T-helper 1 cell treated with Interleukin-12 subunit alpha and Interleukin-12 subunit beta and Interleukin-4 antibody, amounts not matched to agents 30 μg/mL and 1 μg/mL, for 36 hours (primary cell): ENCODE measurements around the gene PRELID2.
"Not testable (repeated sequence)": the region's sequence is repeated elsewhere in the genome, so short reads cannot be mapped to it uniquely, and the experiment has no call there.

Experiments
- H3K27ac Mint-ChIP-seq: one replicate; pipeline ENCODE4 v1.8.0; 2021; ENCODE audit warnings: mild to moderate bottlenecking, mixed read lengths
- H3K27me3 Mint-ChIP-seq: one replicate; pipeline ENCODE4 v1.8.0; 2021; ENCODE audit warnings: low read depth, mixed read lengths
- H3K36me3 Mint-ChIP-seq: one replicate; pipeline ENCODE4 v1.8.0; 2021; ENCODE audit warnings: low read depth, mixed read lengths
- H3K4me1 Mint-ChIP-seq: one replicate; pipeline ENCODE4 v1.8.0; 2021; ENCODE audit warnings: low read depth, mixed read lengths
- H3K4me3 Mint-ChIP-seq: one replicate; pipeline ENCODE4 v1.8.0; 2021; ENCODE audit warnings: mild to moderate bottlenecking, moderate library complexity, mixed read lengths
- H3K9me3 Mint-ChIP-seq: one replicate; pipeline ENCODE4 v1.8.0; 2021; ENCODE audit warnings: mixed read lengths

Gene PRELID2

DNA sequence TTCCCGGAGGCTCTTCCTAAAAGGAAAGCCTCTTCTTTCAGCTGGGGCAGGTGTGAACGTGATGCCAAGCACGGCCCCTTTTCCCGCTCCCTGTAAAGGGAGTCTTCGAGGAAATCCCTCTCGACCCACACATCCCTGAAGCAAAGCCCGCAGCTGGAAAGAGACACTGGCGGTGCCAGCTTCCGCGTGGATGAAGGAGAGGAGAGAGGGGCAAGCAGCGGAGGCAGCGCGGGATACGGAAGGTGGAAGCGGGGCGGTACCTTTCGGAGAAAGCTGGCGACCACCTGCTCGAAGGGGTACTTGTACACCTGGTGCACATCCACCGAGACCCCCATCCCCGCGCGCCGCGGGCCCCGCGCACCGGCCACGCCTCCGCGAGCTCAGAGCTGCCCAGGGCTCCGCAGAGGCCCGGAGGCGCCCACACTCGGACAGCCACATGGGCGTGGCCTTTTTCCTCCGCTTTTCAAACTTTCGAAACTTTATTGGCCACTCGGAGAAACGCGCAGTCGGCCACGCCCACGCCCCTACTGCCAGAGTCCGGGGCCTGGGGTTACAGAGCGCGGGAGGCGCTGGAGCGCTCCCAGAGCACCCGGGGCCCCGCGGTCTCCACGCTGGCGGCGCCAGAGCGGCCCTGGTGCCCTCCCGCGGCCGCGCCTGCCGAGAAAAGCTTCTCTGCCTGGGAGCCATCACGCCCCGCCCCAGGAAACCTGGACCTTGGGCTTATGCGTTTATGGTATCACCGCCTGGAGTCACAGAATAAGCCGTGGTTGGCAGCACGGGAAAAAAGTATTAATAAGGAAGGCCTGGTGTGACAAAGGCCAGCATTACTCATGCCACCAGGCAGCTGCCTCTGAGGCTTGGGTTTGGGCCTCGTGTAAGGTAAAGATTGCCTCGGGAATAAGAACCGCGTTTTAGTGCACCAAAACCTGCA, at the start of gene PRELID2:
PRELID2 (minus strand) TSS at position 426 of the 931 bp plus-strand sequence; CDS start at position 335, 91 bp downstream.
- Mint-ChIP-seq H3K27me3 (peaks cover 25% of the 10 kb centered on the region), H3K4me1 (peaks cover 18% of the 10 kb centered on the region), H3K9me3 (no peaks in the 10 kb centered on the region), H3K27ac (no peak within 1 kb of the TSS), H3K4me3 (peak within 1 kb of the TSS; percentile 55), H3K36me3 (no peaks in the 10 kb centered on the region)

DNA sequence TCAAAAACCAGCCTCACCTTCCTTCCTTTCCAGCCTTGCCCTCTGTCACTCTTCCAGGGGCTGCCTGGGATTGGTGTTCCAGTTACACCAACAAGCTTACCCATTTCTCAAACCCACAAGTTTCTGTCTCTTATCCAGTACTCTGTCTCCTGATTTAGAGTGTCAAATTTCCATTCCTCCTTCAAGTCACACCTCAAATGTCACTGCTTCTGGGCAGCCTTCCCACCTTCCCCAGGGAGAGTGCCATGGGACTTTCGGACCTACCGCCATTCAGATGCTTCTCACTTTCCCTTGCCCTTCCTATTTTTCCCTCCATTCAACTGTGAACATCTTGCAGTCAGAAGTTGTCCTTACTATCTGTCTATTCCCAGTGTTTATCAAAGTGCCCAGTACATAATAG, 39.6 kb upstream of the PRELID2 start:
- Mint-ChIP-seq H3K27ac (no peak overlapping the region), H3K4me1 (no peaks in the 10 kb centered on the region), H3K9me3 (no peaks in the 10 kb centered on the region), H3K4me3 (no peak overlapping the region), H3K36me3 (no peaks in the 10 kb centered on the region), H3K27me3 (no peaks in the 10 kb centered on the region)

DNA sequence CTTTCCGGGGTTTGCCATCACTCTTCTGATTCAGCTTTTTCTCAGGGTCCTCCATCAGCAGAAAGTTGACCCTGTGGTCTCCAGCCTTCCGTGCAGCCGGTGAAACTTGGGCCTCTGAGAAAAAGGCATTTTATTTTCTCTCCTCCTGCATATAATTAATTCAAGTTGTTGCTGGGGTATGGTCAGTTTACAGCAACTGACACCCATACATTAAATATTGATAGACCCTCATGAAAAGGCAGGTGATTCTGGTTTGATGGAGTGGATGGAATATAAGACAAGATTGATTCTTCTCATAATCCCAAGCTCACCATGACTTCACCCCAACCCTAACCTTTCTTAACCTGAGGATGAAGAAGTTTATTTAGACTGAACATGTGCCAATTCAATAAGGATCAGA, 37.8 kb upstream of the PRELID2 start, which contains the start of gene GRXCR2:
GRXCR2 (minus strand) TSS at position 101 of the 400 bp plus-strand sequence; CDS start at position 55, 46 bp downstream.
- H3K9me3 Mint-ChIP-seq, result no peaks in the 10 kb centered on the region
- no peaks in the 10 kb centered on the region for H3K36me3 Mint-ChIP-seq
- H3K4me3 Mint-ChIP-seq, result no peak within 1 kb of the TSS
- no peaks in the 10 kb centered on the region for H3K27me3 Mint-ChIP-seq
- H3K4me1 Mint-ChIP-seq, result no peaks in the 10 kb centered on the region
- no peak within 1 kb of the TSS for H3K27ac Mint-ChIP-seq

DNA sequence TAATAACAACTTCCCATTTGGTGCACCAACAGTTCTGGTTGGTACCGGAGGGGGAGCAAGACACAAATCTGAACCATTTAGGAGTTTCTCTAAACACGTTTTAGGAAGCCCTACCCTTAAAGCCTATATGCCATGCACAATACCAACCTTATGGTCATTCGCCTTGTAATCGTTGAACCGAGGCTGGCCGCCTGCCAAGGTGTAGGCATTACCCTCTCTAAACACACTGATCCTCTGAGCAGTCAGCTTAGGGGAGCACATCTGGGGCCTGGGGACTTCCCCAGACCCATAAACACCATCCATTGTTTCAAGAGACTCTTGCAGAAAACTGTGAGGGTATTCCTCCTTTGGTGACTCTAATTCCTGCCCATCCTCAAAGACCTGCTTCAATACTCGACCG, 37.3 kb upstream of the PRELID2 start:
- H3K27me3 Mint-ChIP-seq, result no peaks in the 10 kb centered on the region
- no peaks in the 10 kb centered on the region for H3K9me3 Mint-ChIP-seq
- no peaks in the 10 kb centered on the region for H3K4me1 Mint-ChIP-seq
- no peak overlapping the region for H3K27ac Mint-ChIP-seq
- H3K4me3 Mint-ChIP-seq, result no peak overlapping the region
- no peaks in the 10 kb centered on the region for H3K36me3 Mint-ChIP-seq

DNA sequence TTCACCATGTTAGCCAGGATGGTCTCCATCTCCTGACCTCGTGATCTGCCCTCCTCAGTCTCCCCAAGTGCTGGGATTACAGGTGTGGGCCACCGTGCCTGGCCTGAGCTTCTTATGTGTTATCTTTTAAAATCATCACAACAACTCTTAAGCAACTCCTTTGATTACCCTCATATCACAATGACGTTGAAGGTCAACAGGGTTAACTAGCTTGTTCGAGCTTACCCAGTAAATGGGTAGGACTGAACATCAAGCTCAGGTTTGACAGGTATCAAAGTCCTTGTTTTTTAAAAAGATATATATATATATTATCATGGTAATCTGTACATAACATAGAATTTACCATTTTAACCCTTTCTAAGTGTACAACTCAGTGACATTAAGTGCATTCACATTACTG, 34.6 kb upstream of the PRELID2 start:
- no peak overlapping the region for H3K27ac Mint-ChIP-seq
- no peaks in the 10 kb centered on the region for H3K4me1 Mint-ChIP-seq
- peaks cover 3% of the 10 kb centered on the region for H3K27me3 Mint-ChIP-seq
- no peak overlapping the region for H3K4me3 Mint-ChIP-seq
- H3K9me3 Mint-ChIP-seq, result no peaks in the 10 kb centered on the region
- H3K36me3 Mint-ChIP-seq, result no peaks in the 10 kb centered on the region

DNA sequence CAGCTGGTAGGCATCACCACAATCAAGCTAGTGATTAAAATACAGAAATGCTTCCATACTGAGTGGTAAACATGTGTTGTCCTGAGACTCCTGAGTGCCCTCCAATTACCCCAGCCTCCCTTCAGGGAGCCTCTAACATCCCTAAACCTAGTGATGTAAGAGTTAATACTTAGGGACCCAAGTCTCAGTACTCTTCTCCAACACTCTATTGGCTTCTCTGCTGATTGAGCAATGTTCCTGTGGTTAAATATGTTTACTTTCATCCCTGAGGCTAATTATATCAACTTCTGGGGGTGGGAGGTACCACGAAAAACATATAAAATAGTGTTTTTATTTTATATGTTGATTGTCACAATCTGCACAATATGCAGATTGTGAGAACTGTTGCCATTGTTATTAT, 32.7 kb upstream of the PRELID2 start:
- H3K27ac Mint-ChIP-seq, result no peak overlapping the region
- H3K36me3 Mint-ChIP-seq, result no peaks in the 10 kb centered on the region
- H3K27me3 Mint-ChIP-seq, result peaks cover 6% of the 10 kb centered on the region
- no peaks in the 10 kb centered on the region for H3K4me1 Mint-ChIP-seq
- H3K9me3 Mint-ChIP-seq, result no peaks in the 10 kb centered on the region
- no peak overlapping the region for H3K4me3 Mint-ChIP-seq

DNA sequence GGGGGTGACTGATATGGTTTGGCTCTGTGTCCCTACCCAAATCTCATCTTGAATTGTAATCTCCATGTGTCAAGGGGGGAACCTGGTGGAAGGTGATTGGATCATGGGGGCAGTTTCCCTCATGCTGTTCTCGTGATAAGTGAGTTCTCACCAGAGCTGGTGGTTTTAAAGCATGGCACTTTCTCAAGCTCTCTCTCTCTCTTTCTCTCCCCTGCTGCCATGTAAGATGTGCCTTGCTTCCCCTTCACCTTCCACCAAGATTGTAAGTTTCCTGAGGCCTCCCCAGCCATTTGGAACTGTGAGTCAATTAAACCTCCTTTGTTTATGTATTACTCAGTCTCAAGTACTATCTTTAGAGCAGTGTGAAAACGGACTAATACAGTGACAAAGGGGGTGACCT, 29.3 kb upstream of the PRELID2 start:
- not testable (repeated sequence) for H3K4me3 Mint-ChIP-seq, H3K27ac Mint-ChIP-seq, H3K27me3 Mint-ChIP-seq, H3K9me3 Mint-ChIP-seq, H3K4me1 Mint-ChIP-seq, H3K36me3 Mint-ChIP-seq

DNA sequence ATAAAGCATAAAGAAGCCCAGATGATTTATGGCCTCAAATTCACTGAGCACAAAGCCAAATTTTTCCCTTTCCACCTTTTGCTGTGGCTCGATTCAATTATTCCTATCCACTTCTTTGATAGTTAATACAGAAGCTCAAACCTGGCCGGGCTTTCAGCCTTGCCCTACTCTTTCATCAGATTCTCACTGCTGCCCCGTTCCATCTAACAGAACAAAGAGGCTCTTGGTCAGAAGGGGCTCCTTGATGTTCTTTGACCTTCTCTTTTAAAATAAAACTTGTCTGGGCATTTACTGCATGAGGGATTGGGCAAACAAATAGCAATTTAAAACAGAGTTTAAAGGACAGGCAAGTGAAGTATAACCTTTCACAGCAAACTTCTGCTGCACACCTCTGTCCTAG, 27.9 kb upstream of the PRELID2 start:
- H3K36me3 Mint-ChIP-seq, result no peaks in the 10 kb centered on the region
- H3K9me3 Mint-ChIP-seq, result no peaks in the 10 kb centered on the region
- no peak overlapping the region for H3K4me3 Mint-ChIP-seq
- H3K4me1 Mint-ChIP-seq, result no peaks in the 10 kb centered on the region
- peaks cover 6% of the 10 kb centered on the region for H3K27me3 Mint-ChIP-seq
- no peak overlapping the region for H3K27ac Mint-ChIP-seq

DNA sequence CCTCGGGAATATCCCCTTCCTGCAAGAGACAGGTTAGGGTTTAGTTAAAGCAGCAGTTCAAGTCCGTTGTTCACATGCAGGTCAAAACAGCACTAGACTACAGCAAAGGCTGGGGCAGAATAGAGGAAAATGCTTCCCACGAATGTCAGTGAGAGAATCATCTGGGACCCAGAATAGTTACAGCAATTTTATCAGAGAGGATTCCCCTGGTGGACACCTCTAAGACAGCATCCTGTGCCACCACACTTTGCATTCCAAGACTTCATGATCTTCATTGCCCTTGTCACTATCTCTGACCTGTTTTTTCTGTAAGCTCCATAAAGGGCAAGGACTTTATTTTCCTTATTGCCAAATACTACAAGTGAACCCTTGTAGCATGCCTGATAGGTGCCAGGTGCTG, 24.8 kb upstream of the PRELID2 start:
- H3K27ac Mint-ChIP-seq, result no peak overlapping the region
- no peaks in the 10 kb centered on the region for H3K9me3 Mint-ChIP-seq
- no peaks in the 10 kb centered on the region for H3K4me1 Mint-ChIP-seq
- no peaks in the 10 kb centered on the region for H3K36me3 Mint-ChIP-seq
- H3K27me3 Mint-ChIP-seq, result peaks cover 11% of the 10 kb centered on the region
- H3K4me3 Mint-ChIP-seq, result no peak overlapping the region

DNA sequence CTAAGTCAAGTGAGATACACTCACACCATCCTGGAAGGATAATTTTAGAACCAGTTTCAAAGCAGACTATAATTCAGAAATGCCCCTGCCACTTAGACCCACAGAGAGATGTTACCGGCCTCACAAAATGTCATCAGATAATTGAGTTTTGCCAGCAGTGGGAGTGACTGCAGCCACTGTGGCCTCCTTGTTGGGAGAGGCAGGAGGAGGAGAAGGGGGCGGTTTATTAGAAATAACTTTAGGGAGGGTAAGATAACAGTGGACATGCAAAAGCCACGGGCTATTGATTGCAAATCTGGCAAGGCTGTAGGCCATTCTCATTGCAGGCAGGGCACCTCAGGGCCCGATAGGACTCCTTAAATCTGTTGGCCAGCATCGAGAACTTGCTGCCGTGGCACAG, 24.3 kb upstream of the PRELID2 start:
- H3K4me1 Mint-ChIP-seq, result no peaks in the 10 kb centered on the region
- no peaks in the 10 kb centered on the region for H3K9me3 Mint-ChIP-seq
- no peak overlapping the region for H3K27ac Mint-ChIP-seq
- H3K4me3 Mint-ChIP-seq, result no peak overlapping the region
- no peaks in the 10 kb centered on the region for H3K36me3 Mint-ChIP-seq
- H3K27me3 Mint-ChIP-seq, result peaks cover 11% of the 10 kb centered on the region

DNA sequence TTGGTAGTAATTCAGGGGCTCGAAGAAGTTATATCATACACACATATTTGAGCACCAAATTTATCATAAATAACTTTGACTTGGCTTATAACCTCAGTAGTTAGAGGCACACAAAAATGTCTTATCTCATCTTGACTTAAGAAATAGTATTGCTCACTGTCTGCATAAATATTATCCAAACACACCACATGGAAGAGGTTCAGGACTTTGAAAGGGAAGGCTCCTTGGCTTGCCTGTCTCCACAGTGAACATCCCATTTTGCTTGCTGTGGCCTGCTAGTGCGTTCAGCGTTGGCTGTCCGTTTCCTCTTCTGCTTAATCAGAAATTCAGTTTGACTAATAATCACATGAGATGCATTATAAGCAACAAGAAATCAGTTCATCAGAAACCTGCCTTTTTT, 23.8 kb upstream of the PRELID2 start:
- Mint-ChIP-seq H3K27me3 (peaks cover 11% of the 10 kb centered on the region), H3K36me3 (no peaks in the 10 kb centered on the region), H3K27ac (no peak overlapping the region), H3K9me3 (no peaks in the 10 kb centered on the region), H3K4me3 (no peak overlapping the region), H3K4me1 (no peaks in the 10 kb centered on the region)

DNA sequence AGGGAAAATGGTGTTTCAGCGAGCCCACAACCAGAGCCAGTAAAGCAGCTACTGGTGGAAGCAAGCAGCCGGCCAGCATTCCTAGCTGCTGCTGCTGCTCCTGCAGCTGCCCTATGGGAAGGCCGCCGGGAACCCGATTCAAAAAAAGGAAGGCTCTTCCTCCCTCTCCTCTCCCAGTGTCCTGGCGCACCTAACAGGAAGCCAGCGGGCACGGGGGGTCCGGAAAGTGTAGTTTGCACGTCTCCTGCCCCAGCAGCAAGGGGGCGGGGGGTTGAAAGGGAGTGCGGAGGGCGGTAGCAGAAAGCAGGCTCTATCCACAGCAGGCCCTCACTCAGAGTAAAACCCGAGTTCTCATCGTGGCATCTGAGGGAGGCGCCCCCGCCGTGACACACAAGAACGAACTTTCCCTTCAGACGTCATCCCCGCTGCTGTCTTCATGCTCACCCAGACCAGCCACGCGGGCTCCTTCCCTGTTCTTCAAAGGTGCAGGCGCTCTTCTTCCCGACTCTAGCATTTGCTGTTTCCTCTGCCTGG, 21.2 kb upstream of the PRELID2 start:
- no peak overlapping the region for H3K27ac Mint-ChIP-seq
- H3K4me3 Mint-ChIP-seq, result no peak overlapping the region
- H3K27me3 Mint-ChIP-seq, result peaks cover 11% of the 10 kb centered on the region
- no peaks in the 10 kb centered on the region for H3K36me3 Mint-ChIP-seq
- no peaks in the 10 kb centered on the region for H3K9me3 Mint-ChIP-seq
- no peaks in the 10 kb centered on the region for H3K4me1 Mint-ChIP-seq

DNA sequence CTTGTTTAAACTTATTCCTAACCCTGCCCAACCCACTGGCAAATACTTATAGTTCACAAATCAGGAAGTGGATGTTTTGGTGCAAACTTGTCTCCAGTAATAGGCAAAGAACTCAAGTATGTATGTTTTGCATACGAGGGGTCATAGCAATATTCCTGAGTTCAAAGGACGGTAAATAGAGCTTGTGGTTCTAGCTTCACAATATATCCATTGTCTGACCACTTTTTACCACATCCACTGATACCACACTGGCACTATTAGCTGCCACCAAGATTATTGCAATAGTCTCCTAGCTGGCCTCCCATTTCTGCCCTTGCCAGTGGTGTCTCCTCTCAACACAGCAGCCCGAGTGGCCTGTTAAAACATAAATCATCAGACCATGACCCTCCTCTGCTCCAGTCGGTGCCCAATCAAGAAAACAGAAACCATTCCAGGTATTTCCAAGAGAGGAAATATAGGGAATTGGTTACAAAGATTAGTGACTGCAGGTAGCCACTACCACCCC, 20.7 kb upstream of the PRELID2 start:
- Mint-ChIP-seq H3K9me3 (no peaks in the 10 kb centered on the region), H3K27me3 (peaks cover 11% of the 10 kb centered on the region), H3K36me3 (no peaks in the 10 kb centered on the region), H3K27ac (no peak overlapping the region), H3K4me1 (no peaks in the 10 kb centered on the region), H3K4me3 (no peak overlapping the region)

DNA sequence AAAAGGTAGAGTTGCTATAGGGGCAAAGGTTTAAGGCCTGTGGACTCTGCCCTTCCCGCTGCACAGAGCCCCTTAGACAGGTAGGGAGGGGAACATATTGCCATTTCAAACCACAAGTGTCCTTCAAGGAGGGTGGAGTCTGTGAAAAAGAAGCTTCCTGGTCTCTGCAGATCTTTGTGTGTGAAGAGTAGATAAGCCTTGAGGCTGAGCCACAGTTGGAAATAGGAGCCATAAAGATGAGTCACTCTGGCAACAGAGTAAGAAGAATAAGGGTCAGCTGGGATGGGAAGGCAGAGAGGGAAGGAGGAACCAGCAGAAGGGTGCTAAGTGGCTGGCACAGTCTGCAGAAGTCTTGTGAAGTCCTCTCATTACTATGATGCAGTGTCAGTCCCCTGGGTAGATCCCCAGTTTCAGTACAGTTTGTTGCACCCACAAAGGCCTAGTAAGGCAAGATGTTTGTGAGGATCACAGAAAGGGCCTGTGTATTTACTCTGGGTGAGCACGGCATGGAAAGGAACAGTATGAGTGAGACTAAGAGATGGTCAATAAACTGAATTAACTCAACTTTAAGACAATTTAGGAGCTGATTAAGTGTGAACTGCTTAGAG, 19.6 kb upstream of the PRELID2 start:
- H3K9me3 Mint-ChIP-seq, result no peaks in the 10 kb centered on the region
- no peaks in the 10 kb centered on the region for H3K36me3 Mint-ChIP-seq
- H3K4me3 Mint-ChIP-seq, result no peak overlapping the region
- H3K27me3 Mint-ChIP-seq, result peaks cover 11% of the 10 kb centered on the region
- H3K4me1 Mint-ChIP-seq, result no peaks in the 10 kb centered on the region
- H3K27ac Mint-ChIP-seq, result no peak overlapping the region
